HuH-7 (cell line): ENCODE measurements around the gene FMR1NB.

Source experiments
- DNase-seq: peaks from one replicate; pipeline ENCODE4 v3.0.0; 2011; ENCODE audit warnings: low spot score

The FMR1NB gene

DNA sequence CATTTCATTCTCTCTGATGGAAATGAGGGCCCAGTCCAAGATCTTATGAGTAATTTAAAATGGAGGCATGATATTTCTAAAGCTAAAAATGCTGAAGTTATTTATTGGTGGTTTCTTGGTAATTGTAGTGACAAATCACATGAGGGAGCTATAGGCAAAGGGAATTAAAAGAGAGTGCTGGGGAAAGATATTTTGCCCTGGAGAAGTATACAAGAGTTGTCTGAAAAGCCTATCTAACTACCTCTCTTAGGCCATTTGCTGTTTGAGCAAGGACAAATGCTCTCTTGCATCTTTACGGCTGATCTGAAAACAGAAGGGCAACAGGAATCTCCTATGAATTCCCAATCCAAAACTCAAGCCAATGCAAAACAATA is 89.4 kb downstream of the FMR1NB start:
- no peak for DNase-seq
